Measurements from ENCODE around the gene UGT3A2.

The UGT3A2 gene

GRCh38 chr5:35988529-35988928 lies 78.2 kb downstream of the UGT3A2 start:
- Histone ChIP-seq H3K27ac (ENCODE audit: low read depth, low read length) (no peak overlapping the region), H3K4me3 (ENCODE audit: low read length) (no peak overlapping the region), H3K36me3 (ENCODE audit: control insufficient read depth, insufficient read depth, low read length) (no peaks in the 10 kb centered on the region), H3K9ac (ENCODE audit: low read length) (no peak overlapping the region), H3K4me1 (ENCODE audit: control insufficient read depth, insufficient read depth, low read length) (no peaks in the 10 kb centered on the region), H3K27me3 (ENCODE audit: control insufficient read depth, insufficient read depth, low read length) (no peaks in the 10 kb centered on the region)

GRCh38 chr5:35987776-35988175 lies 78.9 kb downstream of the UGT3A2 start:
- no peak overlapping the region for H3K27ac ChIP-seq (ENCODE audit: low read depth, low read length)
- no peak overlapping the region for H3K4me3 ChIP-seq (ENCODE audit: low read length)
- no peaks in the 10 kb centered on the region for H3K4me1 ChIP-seq (ENCODE audit: control insufficient read depth, insufficient read depth, low read length)
- H3K27me3 ChIP-seq (ENCODE audit: control insufficient read depth, insufficient read depth, low read length) = no peaks in the 10 kb centered on the region
- H3K9ac ChIP-seq (ENCODE audit: low read length) = no peak overlapping the region
- H3K36me3 ChIP-seq (ENCODE audit: control insufficient read depth, insufficient read depth, low read length) = no peaks in the 10 kb centered on the region

All from rectal smooth muscle tissue (tissue), 1 donor.